Measurements from ENCODE around the gene GPI.

The GPI gene

DNA sequence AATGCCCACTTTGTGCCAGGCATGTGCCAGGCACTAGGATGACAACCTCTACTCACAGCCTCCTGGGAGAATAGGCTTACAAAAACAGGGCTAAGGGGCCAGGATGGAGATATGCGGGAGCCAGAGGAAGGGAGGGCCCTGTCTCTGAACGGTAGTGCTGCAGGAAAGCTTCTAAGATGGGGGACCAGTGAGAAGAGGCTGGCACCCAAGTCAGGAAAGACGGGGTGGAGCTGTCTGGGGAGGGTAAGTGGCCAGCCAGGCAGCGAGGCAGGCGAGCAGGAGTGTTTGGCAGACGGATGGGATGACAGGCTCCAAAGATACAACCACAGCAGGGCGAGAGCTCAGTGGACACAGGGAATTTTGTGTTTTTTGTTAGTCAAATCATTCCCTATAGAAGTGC is 44.7 kb upstream of the GPI start:
- no peak for TF ChIP-seq CTCF (IDR thresholded peaks at IDR 0.05; ENCODE audit: borderline replicate concordance, control extremely low read depth, extremely low read depth, insufficient read depth, missing control alignments)
- in situ Hi-C loops (cut with MboI; ENCODE audit: low sequenced_read_pairs, unreplicated experiment): no loop called here
- DNase-seq (ENCODE audit: low spot score): no peak

GRCh38 chr19:34321735-34322134 is 43.3 kb upstream of the GPI start:
- in situ Hi-C loops (cut with MboI; ENCODE audit: low sequenced_read_pairs, unreplicated experiment): no loop called here
- TF ChIP-seq CTCF (IDR thresholded peaks at IDR 0.05; ENCODE audit: borderline replicate concordance, control extremely low read depth, extremely low read depth, insufficient read depth, missing control alignments): no peak
- no peak for DNase-seq (ENCODE audit: low spot score)

GRCh38 chr19:34323433-34324204 is 41.4 kb upstream of the GPI start:
- in situ Hi-C loops (cut with MboI; ENCODE audit: low sequenced_read_pairs, unreplicated experiment): no loop called here

DNA sequence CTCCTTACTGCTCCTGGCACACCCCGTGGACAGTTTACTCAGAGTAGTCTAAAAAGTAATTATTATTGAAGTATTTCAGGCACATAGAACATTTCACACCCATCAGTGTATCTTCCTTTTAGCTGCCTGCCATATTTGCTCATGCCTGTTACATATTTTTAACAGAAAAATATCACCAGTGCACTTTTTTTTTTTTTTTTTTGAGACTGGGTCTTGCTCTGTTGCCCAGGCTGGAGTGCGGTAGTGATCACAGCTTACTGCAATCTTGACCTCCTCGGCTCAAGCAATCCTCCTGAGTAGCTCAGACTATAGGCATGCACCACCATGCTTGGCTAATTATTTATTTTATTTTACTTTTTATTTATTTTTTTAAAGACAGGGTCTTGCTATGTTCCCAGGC is 40.7 kb upstream of the GPI start:
- in situ Hi-C loops (cut with MboI; ENCODE audit: low sequenced_read_pairs, unreplicated experiment): no loop called here
- DNase-seq (ENCODE audit: low spot score): no peak
- TF ChIP-seq CTCF (IDR thresholded peaks at IDR 0.05; ENCODE audit: borderline replicate concordance, control extremely low read depth, extremely low read depth, insufficient read depth, missing control alignments): no peak

More at GRCh38 chr19:34323433-34324204, 41.4 kb upstream of the GPI start:
- TF ChIP-seq CTCF (IDR thresholded peaks at IDR 0.05; ENCODE audit: borderline replicate concordance, control extremely low read depth, extremely low read depth, insufficient read depth, missing control alignments): no peak
- DNase-seq (ENCODE audit: low spot score): no peak

DNA sequence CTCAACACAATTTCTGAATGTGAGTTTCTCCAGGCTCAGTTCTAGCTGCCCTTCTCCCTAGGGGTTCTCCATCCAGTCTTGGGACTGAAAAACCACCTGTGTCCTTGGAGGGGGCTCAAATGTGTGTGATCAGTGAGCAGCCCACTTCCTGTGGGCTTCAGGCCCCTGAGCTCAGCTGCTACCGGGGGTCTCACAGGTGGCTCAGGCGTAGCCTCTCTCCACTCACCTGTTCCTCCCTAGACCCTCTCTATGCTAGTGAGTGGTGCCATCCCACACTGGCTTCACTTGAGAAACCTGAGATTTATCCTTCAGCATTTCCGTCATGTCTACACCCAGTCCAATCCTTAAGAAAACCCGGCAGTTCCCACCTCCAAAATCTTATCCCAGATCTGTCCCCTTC is 39.8 kb upstream of the GPI start:
- TF ChIP-seq CTCF (IDR thresholded peaks at IDR 0.05; ENCODE audit: borderline replicate concordance, control extremely low read depth, extremely low read depth, insufficient read depth, missing control alignments): no peak
- in situ Hi-C loops (cut with MboI; ENCODE audit: low sequenced_read_pairs, unreplicated experiment): no loop called here
- no peak for DNase-seq (ENCODE audit: low spot score)

DNA sequence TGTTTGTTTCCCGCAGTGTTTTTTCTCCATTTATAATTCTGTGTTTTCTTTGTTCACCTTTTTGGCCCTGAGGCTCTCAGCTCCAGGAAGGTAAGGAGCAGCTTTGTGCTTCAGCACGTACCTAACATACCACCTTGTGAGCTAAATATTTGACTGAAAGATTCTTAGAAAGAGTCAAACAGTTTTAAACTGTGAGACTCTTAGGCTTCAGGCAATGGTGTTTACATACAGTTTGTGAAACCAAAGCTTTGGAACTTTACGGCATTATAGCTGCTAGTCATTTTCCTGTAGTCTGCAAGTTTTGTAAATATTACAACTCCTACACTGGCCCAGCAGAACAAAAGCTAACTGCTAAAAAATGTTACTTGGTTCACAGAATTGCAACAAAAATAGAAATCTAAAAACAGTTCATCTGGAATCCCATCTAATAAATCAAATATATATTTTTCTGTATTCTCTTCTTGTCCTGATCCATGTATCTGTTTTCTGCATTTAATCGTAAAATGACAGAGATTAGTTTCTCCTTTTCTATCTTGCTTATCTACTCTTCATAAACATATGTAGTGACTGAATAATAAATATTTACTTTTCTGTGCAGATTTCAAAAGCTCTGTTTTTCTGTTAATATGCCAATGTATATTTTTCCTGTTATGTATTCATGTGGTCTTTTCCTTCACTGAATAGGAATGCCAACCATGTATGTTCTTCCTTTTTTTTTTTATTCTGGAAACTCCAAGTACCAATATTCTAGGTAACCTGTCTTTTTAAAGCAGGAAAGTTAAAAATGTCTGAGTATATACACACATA is 38.8 kb upstream of the GPI start:
- no peak for DNase-seq (ENCODE audit: low spot score)
- in situ Hi-C loops (cut with MboI; ENCODE audit: low sequenced_read_pairs, unreplicated experiment): no loop called here
- TF ChIP-seq CTCF (IDR thresholded peaks at IDR 0.05; ENCODE audit: borderline replicate concordance, control extremely low read depth, extremely low read depth, insufficient read depth, missing control alignments): no peak
